ENCODE data around the gene METRN. TPM values are rescaled to one million over a fixed set of nuclear protein-coding genes. Genes with fewer than 3 reads are reported as not detected.

The METRN gene
- 27.2 TPM for polyA plus RNA-seq (2013, experiment 1 of 2)
- 28.1 TPM for polyA plus RNA-seq (2013, experiment 2 of 2)

DNA sequence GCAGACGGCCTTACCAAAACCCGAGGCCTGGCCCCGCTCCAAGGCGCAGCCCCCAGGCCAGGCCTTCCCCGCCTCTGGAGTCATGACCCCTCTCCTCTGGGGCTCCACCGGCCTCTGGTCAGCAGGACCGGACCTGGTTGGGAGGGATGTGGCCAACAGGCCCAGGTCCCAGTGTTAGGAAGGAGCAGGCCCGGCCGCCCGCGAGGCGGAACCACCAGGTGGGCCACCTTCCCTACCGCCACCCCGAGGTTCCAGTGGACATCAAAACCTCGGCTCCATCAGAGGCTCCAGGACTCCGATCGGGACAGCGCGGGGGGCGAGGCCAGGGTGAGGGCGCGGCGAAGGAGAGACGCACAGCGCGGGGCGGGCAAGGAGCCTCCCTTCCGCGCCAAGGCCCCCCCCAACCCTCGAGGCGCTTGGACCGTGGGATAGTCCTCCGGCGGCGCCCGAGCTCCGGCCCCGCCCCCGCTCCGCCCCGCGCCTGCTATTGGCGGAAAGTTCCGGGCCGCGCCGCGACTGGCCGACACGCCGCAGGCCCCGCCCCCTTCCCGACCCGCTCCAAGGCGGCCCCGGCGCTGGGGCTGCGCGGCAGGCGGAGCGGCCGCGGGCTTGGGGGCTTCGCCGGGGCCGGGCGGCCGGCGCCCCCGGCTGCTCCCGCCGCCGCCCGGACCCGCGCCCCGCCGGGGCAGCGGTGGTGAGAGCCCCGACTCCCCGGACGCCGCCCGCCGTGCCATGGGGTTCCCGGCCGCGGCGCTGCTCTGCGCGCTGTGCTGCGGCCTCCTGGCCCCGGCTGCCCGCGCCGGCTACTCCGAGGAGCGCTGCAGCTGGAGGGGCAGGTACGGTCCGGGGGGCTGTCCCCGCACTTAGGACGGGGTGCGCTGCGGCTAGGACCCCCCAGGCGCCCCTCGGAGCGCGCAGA lies at the start of gene METRN:
Gene METRN, plus strand, starts transcription at position 561 of the 919 bp plus-strand sequence. Its CDS starts 172 bp downstream, at position 733.
- Histone ChIP-seq H3K27ac (ENCODE audit: low read length, poor library complexity, severe bottlenecking) (peak within 1 kb of the TSS; percentile 13), H4K8ac (ENCODE audit: low read length) (peak within 1 kb of the TSS; percentile 21), H2BK12ac (ENCODE audit: low read length in 2 of 2) (peak within 1 kb of the TSS in 1 of 2 experiments; percentile 84), H3K36me3 (ENCODE audit: control insufficient read depth in 1 of 2, insufficient read depth in 2 of 2, low read depth in 1 of 2, low read length in 2 of 2) (peaks cover 0 to 22% of the 10 kb centered on the region in 2 experiments), H3K27me3 (ENCODE audit: control insufficient read depth in 1 of 2, insufficient read depth in 1 of 2, low read length in 2 of 2) (peaks cover 5 to 16% of the 10 kb centered on the region in 2 experiments), H3K9me3 (ENCODE audit: control insufficient read depth, low read length) (no peaks in the 10 kb centered on the region), H2BK15ac (ENCODE audit: low read depth, poor library complexity, severe bottlenecking) (peak within 1 kb of the TSS; percentile 41), H2AK5ac (ENCODE audit: low read length, severe bottlenecking) (peak within 1 kb of the TSS; percentile 44), H4K91ac (ENCODE audit: low read length) (peak within 1 kb of the TSS; percentile 60), H3K4ac (ENCODE audit: low read depth in 1 of 2, low read length in 2 of 2) (peak within 1 kb of the TSS in 1 of 2 experiments; percentile 34), H3K9ac (ENCODE audit: low read length) (peak within 1 kb of the TSS; percentile 65), H3K4me3 (ENCODE audit: insufficient read depth in 1 of 2, low read depth in 1 of 2, low read length in 2 of 2) (peak within 1 kb of the TSS; percentile 63 to 75), H2BK5ac (ENCODE audit: low read depth, low read length, poor library complexity, severe bottlenecking) (no peak within 1 kb of the TSS), H3K4me2 (ENCODE audit: low read length, poor library complexity, severe bottlenecking) (peak within 1 kb of the TSS; percentile 97), H3K79me1 (replicated peaks; ENCODE audit: low read length, poor library complexity, severe bottlenecking) (peaks cover 21% of the 10 kb centered on the region), H3K4me1 (ENCODE audit: control insufficient read depth, insufficient read depth, low read depth, low read length) (peaks cover 61% of the 10 kb centered on the region), H3K14ac (ENCODE audit: low read length in 2 of 2) (peak within 1 kb of the TSS in 1 of 2 experiments; percentile 96), H3K18ac (ENCODE audit: low read depth in 1 of 2, low read length in 2 of 2) (peak within 1 kb of the TSS in 1 of 2 experiments; percentile 74), H2BK120ac (ENCODE audit: low read depth, low read length) (peak within 1 kb of the TSS; percentile 50), H2AFZ (ENCODE audit: low read depth, low read length) (peak within 1 kb of the TSS; percentile 36), H3K23ac (ENCODE audit: low read length in 2 of 2) (peak within 1 kb of the TSS in 1 of 2 experiments; percentile 67)
- WGBS, result 24% methylated on average over 40 of the region's 108 CpGs
- peak; percentile 89 for DNase-seq

DNA sequence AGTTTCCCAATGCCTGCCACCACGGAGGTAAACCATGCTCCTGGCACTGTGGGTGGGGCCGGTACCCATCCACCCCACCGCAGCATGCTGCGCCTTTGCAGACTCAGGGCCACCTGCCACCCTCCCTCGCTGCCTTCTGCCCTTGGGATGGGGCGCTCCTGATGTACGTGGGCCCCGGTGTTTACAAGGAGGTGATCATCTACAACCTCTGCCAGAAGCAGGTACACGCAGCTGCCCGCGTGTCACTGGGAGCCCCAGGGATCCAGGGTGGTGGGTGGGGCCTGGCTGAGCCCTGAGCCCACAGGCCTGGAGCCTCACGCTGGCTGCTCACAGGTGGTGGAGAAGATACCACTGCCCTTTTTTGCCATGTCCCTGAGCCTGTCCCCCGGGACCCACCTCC lies 48.3 kb upstream of the METRN start:
- Histone ChIP-seq H3K4ac (ENCODE audit: low read depth in 1 of 2, low read length in 2 of 2) (no peak overlapping the region), H3K4me3 (ENCODE audit: insufficient read depth in 1 of 2, low read depth in 1 of 2, low read length in 2 of 2) (no peak overlapping the region), H2BK5ac (ENCODE audit: low read depth, low read length, poor library complexity, severe bottlenecking) (no peak overlapping the region), H3K14ac (ENCODE audit: low read length in 2 of 2) (no peak overlapping the region), H2AK5ac (ENCODE audit: low read length, severe bottlenecking) (no peak overlapping the region), H3K18ac (ENCODE audit: low read depth in 1 of 2, low read length in 2 of 2) (no peak overlapping the region), H3K23ac (ENCODE audit: low read length in 2 of 2) (no peak overlapping the region), H3K27me3 (ENCODE audit: control insufficient read depth in 1 of 2, insufficient read depth in 1 of 2, low read length in 2 of 2) (no peaks in the 10 kb centered on the region), H3K4me2 (ENCODE audit: low read length, poor library complexity, severe bottlenecking) (no peak overlapping the region), H3K4me1 (ENCODE audit: control insufficient read depth, insufficient read depth, low read depth, low read length) (peaks cover 16% of the 10 kb centered on the region), H4K8ac (ENCODE audit: low read length) (no peak overlapping the region), H3K79me1 (replicated peaks; ENCODE audit: low read length, poor library complexity, severe bottlenecking) (peaks cover 18% of the 10 kb centered on the region), H3K36me3 (ENCODE audit: control insufficient read depth in 1 of 2, insufficient read depth in 2 of 2, low read depth in 1 of 2, low read length in 2 of 2) (peaks cover 25 to 54% of the 10 kb centered on the region in 2 experiments), H4K91ac (ENCODE audit: low read length) (no peak overlapping the region), H2BK15ac (ENCODE audit: low read depth, poor library complexity, severe bottlenecking) (no peak overlapping the region), H2BK12ac (ENCODE audit: low read length in 2 of 2) (no peak overlapping the region), H3K9ac (ENCODE audit: low read length) (peak overlapping the region; percentile 67), H3K27ac (ENCODE audit: low read length, poor library complexity, severe bottlenecking) (no peak overlapping the region), H3K9me3 (ENCODE audit: control insufficient read depth, low read length) (no peaks in the 10 kb centered on the region), H2BK120ac (ENCODE audit: low read depth, low read length) (no peak overlapping the region), H2AFZ (ENCODE audit: low read depth, low read length) (no peak overlapping the region)
- 91% methylated on average over 13 of the region's 13 CpGs for WGBS
- no peak for DNase-seq

DNA sequence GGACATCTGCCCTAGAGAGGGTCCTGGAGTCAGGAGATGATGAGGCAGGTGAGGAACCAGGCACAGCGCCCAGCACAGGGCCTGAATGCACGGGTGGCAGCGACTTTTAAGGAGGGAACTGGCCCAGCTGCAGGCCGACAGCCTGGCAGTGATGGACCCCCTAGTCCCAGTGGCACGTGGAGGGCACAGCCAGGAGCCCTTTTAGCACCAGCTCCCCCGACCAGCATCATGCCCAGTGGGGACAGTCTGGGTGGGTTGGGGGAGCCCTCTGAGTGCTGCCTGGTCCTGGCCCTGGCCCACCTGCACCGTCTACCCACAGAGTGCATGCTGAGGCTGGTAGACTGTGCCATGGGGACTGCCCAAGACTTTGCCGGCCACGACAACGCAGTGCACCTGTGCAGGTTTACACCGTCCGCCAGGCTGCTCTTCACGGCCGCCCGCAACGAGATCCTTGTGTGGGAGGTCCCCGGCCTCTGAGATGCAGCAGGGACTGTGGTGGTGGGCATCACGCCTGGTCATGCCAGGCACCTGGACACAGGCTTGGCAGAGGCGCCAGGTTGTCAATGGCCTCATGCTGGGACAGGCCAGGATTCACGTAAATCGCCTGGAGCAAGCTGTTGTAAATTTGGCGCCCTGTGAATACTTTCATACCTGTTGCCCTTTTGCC lies 47.7 kb upstream of the METRN start:
- no peak for DNase-seq
- Histone ChIP-seq H3K27me3 (ENCODE audit: control insufficient read depth in 1 of 2, insufficient read depth in 1 of 2, low read length in 2 of 2) (no peaks in the 10 kb centered on the region), H2AFZ (ENCODE audit: low read depth, low read length) (no peak overlapping the region), H2AK5ac (ENCODE audit: low read length, severe bottlenecking) (peak overlapping the region; percentile 18), H3K27ac (ENCODE audit: low read length, poor library complexity, severe bottlenecking) (no peak overlapping the region), H2BK12ac (ENCODE audit: low read length in 2 of 2) (peak overlapping the region in 1 of 2 experiments; percentile 42), H3K9ac (ENCODE audit: low read length) (peak overlapping the region; percentile 67), H3K14ac (ENCODE audit: low read length in 2 of 2) (no peak overlapping the region), H2BK5ac (ENCODE audit: low read depth, low read length, poor library complexity, severe bottlenecking) (no peak overlapping the region), H3K4me1 (ENCODE audit: control insufficient read depth, insufficient read depth, low read depth, low read length) (peaks cover 16% of the 10 kb centered on the region), H4K91ac (ENCODE audit: low read length) (peak overlapping the region; percentile 95), H3K79me1 (replicated peaks; ENCODE audit: low read length, poor library complexity, severe bottlenecking) (peaks cover 20% of the 10 kb centered on the region), H3K4ac (ENCODE audit: low read depth in 1 of 2, low read length in 2 of 2) (peak overlapping the region; percentile 29 to 90), H3K4me3 (ENCODE audit: insufficient read depth in 1 of 2, low read depth in 1 of 2, low read length in 2 of 2) (peak overlapping the region in 1 of 2 experiments; percentile 86), H3K23ac (ENCODE audit: low read length in 2 of 2) (no peak overlapping the region), H2BK120ac (ENCODE audit: low read depth, low read length) (no peak overlapping the region), H3K36me3 (ENCODE audit: control insufficient read depth in 1 of 2, insufficient read depth in 2 of 2, low read depth in 1 of 2, low read length in 2 of 2) (peaks cover 30 to 54% of the 10 kb centered on the region in 2 experiments), H4K8ac (ENCODE audit: low read length) (peak overlapping the region; percentile 100), H3K4me2 (ENCODE audit: low read length, poor library complexity, severe bottlenecking) (no peak overlapping the region), H2BK15ac (ENCODE audit: low read depth, poor library complexity, severe bottlenecking) (no peak overlapping the region), H3K18ac (ENCODE audit: low read depth in 1 of 2, low read length in 2 of 2) (peak overlapping the region; percentile 5 to 58), H3K9me3 (ENCODE audit: control insufficient read depth, low read length) (no peaks in the 10 kb centered on the region)
- 86% methylated on average over 21 of the region's 22 CpGs for WGBS
